Keratinocyte (primary cell): ENCODE measurements around the gene SULF2.

Experiments
- EZH2 ChIP-seq: IDR thresholded peaks from one replicate; pipeline ENCODE4 v1.6.1; 2012; ENCODE audit warnings: inconsistent platforms, mild to moderate bottlenecking, low read length, moderate library complexity
- TF ChIP-seq, protein P1 (sequence below), 3 experiments: IDR thresholded peaks in 1 of 3; conservative IDR thresholded peaks in 1 of 3; optimal IDR thresholded peaks in 1 of 3; 2 replicates in 2 of 3; 3 replicates in 1 of 3; pipeline versions ENCODE3 to v1.5.1; 2011; ENCODE audit warnings: low read length in 3 of 3, mild to moderate bottlenecking in 3 of 3, moderate library complexity in 2 of 3, control low read depth in 1 of 3, inconsistent platforms in 1 of 3; ENCODE audit not compliant: insufficient read depth in 2 of 3; ENCODE audit errors: extremely low read depth in 1 of 3

DNA sequence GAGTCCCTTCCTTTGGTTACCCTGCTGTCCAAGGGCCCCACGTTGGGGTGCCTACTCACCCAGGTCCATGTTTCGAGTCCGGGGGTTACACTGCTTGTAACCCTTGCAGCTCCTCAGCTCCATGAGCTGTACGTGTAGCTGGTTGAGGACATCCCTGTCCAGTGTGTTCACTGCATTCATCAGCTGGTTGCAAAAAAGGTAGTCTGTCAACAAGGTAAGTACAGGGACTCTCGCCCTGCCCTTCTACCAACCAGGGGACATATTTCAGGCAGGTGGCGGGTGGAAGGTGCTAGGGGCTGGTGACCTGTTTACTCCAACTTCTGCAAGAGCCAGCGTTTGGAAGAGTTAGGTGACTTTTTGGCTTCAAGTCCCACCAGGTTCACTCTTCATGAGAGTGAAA lies 123.6 kb downstream of the SULF2 start:
- TF ChIP-seq EZH2: no peak
- TF ChIP-seq, protein P1, sequence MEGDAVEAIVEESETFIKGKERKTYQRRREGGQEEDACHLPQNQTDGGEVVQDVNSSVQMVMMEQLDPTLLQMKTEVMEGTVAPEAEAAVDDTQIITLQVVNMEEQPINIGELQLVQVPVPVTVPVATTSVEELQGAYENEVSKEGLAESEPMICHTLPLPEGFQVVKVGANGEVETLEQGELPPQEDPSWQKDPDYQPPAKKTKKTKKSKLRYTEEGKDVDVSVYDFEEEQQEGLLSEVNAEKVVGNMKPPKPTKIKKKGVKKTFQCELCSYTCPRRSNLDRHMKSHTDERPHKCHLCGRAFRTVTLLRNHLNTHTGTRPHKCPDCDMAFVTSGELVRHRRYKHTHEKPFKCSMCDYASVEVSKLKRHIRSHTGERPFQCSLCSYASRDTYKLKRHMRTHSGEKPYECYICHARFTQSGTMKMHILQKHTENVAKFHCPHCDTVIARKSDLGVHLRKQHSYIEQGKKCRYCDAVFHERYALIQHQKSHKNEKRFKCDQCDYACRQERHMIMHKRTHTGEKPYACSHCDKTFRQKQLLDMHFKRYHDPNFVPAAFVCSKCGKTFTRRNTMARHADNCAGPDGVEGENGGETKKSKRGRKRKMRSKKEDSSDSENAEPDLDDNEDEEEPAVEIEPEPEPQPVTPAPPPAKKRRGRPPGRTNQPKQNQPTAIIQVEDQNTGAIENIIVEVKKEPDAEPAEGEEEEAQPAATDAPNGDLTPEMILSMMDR (optimal IDR thresholded peaks at IDR 0.05 in 1 of 3, IDR thresholded peaks at IDR 0.05 in 1 of 3, conservative IDR thresholded peaks at IDR 0.05 in 1 of 3; ENCODE audit: extremely low read depth in 1 of 3, insufficient read depth in 2 of 3, low read length in 3 of 3): no peak
